Colon (tissue), 2 donors: ENCODE data around the gene RPP30.

Experiments
- FAIRE-seq: peaks from 2 replicates; lab custom pipeline; 2012; peaks lifted over from hg19 to GRCh38; lab: Jason Lieb, UNC
- donor health status: control.
- donor health status: control.

The RPP30 gene

GRCh38 chr10:90944749-90945148, 73.0 kb downstream of the RPP30 start:
- FAIRE-seq = no peak

- no peak for FAIRE-seq
Measured at GRCh38 chr10:90945491-90946070, 73.8 kb downstream of the RPP30 start.

GRCh38 chr10:90947030-90947960, 75.5 kb downstream of the RPP30 start:
- FAIRE-seq = no peak
